HUES6 (cell line): ENCODE data around the gene PPP1R18.

Source experiments
- H3K27ac ChIP-seq: 2 replicates; pipeline ENCODE4 v1.7.0; 2013; ENCODE audit warnings: low read depth, mild to moderate bottlenecking, low read length, inconsistent platforms
- H3K27me3 ChIP-seq: 2 replicates; pipeline ENCODE4 v1.6.1; 2013; ENCODE audit warnings: low read length; ENCODE audit not compliant: control insufficient read depth, insufficient read depth
- H3K36me3 ChIP-seq: 2 replicates; pipeline ENCODE4 v1.6.1; 2013; ENCODE audit warnings: low read length; ENCODE audit not compliant: control insufficient read depth, insufficient read depth
- H3K4me1 ChIP-seq: 2 replicates; pipeline ENCODE4 v1.6.1; 2013; ENCODE audit warnings: low read length; ENCODE audit not compliant: control insufficient read depth, insufficient read depth
- H3K4me3 ChIP-seq: 2 replicates; pipeline ENCODE4 v1.5.1; 2013; ENCODE audit warnings: low read depth, low read length
- H3K9ac ChIP-seq: one replicate; pipeline ENCODE4 v1.6.1; 2013; ENCODE audit warnings: mild to moderate bottlenecking, low read length
- H3K9me3 ChIP-seq: 2 replicates; pipeline ENCODE4 v1.6.1; 2013; ENCODE audit warnings: low read depth, low read length; ENCODE audit not compliant: control insufficient read depth, insufficient read depth

PPP1R18 gene

GRCh38 chr6:30700340-30700739, 13.9 kb upstream of the PPP1R18 start:
- H3K27ac ChIP-seq = no peak overlapping the region
- H3K4me3 ChIP-seq = no peak overlapping the region
- H3K9ac ChIP-seq = no peak overlapping the region
- no peaks in the 10 kb centered on the region; the same call in 1 of the 2 replicates for H3K4me1 ChIP-seq
- H3K27me3 ChIP-seq = no peaks in the 10 kb centered on the region
- peaks cover 58% of the 10 kb centered on the region for H3K36me3 ChIP-seq
- H3K9me3 ChIP-seq = no peaks in the 10 kb centered on the region

DNA sequence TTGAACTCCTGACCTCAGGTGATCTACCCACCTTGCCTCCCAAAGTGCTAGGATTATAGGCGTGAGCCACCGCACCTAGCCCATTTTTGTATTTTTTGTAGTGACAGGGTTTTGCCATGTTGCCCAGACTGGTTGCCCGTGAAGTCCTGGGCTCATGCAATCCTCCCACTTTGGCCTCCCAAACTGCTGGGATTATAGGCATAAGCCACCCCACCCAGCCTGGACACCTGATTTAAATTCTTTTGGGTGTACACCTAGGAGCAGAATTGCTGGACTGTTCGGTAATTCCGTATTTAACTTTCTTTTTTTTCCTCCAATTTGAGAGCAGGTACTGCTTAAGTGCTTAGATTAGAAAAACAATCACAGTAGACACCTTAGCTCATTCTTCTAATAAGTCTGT, 10.0 kb upstream of the PPP1R18 start:
- Histone ChIP-seq H3K4me3 (no peak overlapping the region), H3K27ac (no peak overlapping the region), H3K9me3 (no peaks in the 10 kb centered on the region), H3K9ac (no peak overlapping the region), H3K4me1 (peaks cover 3% of the 10 kb centered on the region; the same call in 1 of the 2 replicates), H3K36me3 (peaks cover 23% of the 10 kb centered on the region), H3K27me3 (no peaks in the 10 kb centered on the region)

- H3K27me3 ChIP-seq = no peaks in the 10 kb centered on the region
- H3K9ac ChIP-seq = no peak overlapping the region
- H3K36me3 ChIP-seq = no peaks in the 10 kb centered on the region
- peak overlapping the region; percentile 95 for H3K4me3 ChIP-seq
- no peak overlapping the region for H3K27ac ChIP-seq
- H3K4me1 ChIP-seq = peaks cover 23% of the 10 kb centered on the region
- no peaks in the 10 kb centered on the region for H3K9me3 ChIP-seq
Measured at GRCh38 chr6:30691208-30691847, 4.9 kb upstream of the PPP1R18 start.

DNA sequence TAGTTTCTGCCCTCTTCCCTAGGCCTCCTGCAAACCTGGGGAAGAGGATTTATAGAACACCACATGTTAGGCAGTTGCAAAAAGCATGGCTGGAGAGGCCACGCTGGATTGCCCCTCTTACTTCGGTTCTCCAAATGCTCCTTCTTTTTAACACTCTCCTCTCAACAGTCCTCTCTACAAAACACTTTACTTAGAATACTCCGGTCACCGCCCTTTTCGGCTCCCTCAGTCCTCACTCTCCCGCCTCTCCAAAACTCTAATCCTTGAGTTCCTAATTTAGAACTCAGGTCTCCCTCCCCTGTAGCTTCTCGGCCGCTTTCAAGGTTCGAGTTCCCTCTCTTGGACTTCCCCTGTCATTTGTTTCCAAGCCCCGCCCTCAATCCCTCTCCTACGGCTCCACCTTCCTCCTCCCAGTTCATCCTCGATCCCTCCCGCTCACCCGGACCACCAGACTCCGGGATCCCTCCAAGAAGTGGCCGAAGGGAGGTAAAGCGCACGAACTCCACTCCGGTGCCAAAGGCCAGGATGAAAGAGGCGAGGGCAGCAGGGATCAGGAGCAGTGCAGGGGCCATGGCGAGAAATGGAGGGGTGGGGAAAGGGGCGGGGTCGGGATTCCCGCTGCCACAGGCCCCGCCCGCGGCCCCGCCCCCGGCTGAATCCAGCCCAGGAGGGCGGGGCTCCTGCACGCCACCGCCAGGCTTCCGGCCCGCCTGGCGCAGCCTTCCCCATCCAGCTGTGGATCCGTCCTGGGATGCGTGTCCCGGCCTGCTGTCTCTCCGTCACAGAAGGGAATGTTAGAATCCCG, 4.2 kb upstream of the PPP1R18 start, which contains the start of gene NRM:
Gene NRM (minus strand): TSS at position 582 of the 805 bp plus-strand sequence. CDS start 10 bp downstream, at position 572.
- H3K9me3 ChIP-seq = no peaks in the 10 kb centered on the region
- peak within 1 kb of the TSS; percentile 32; the same call in 1 of the 2 replicates for H3K27ac ChIP-seq
- peak within 1 kb of the TSS; percentile 95 for H3K4me3 ChIP-seq
- H3K4me1 ChIP-seq = peaks cover 29% of the 10 kb centered on the region
- H3K9ac ChIP-seq = peak within 1 kb of the TSS; percentile 79
- no peaks in the 10 kb centered on the region for H3K36me3 ChIP-seq
- H3K27me3 ChIP-seq = no peaks in the 10 kb centered on the region

- peak overlapping the region; percentile 79 for H3K9ac ChIP-seq
- H3K9me3 ChIP-seq = no peaks in the 10 kb centered on the region
- no peaks in the 10 kb centered on the region for H3K27me3 ChIP-seq
- no peaks in the 10 kb centered on the region for H3K36me3 ChIP-seq
- H3K27ac ChIP-seq = peak overlapping the region; percentile 32; the same call in 1 of the 2 replicates
- H3K4me1 ChIP-seq = peaks cover 34% of the 10 kb centered on the region
- peak overlapping the region; percentile 95 for H3K4me3 ChIP-seq
Measured at GRCh38 chr6:30689985-30690384, 3.5 kb upstream of the PPP1R18 start.

DNA sequence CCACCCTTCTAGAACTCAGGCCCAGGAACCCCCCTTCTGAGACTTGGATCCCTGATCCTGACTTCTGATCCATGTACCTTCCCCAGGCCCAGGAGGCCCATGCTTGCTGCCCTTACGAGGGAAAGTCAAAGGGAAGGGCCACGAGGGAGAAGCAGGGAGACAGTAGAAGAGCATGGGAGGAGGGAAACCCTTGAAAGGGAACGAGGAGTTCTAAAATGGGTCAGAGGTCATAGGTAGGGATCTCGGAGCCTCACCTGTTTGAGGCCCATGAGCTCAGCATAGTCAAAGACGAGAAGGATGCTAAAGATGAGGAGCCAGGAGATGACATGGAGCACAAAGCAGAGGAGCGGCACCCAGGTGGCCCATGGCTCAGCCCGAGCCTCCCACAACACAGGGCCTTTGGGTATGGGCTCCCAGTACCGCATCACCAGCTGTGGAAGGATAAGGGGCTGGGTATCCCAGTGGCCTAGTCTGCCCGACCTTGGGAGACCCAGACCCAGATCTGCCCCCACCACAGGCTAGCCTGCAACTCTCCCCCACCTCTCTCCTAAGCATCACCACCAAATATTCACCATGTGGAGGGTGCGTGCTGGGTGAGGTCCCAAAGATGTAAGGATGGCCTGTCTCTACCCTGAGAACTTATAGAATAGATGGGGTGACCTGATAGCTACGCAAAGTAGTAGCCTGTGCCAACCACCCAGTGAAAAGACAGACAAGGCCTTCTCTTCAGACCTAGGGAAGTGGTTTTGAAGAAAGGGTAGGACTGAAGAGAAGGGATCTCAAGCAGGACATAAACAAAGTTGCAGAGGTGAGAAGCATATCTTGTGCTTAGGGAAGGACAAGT, 2.8 kb upstream of the PPP1R18 start:
- peak overlapping the region; percentile 79 for H3K9ac ChIP-seq
- H3K9me3 ChIP-seq = no peaks in the 10 kb centered on the region
- H3K27ac ChIP-seq = no peak overlapping the region
- H3K36me3 ChIP-seq = no peaks in the 10 kb centered on the region
- peaks cover 38% of the 10 kb centered on the region for H3K4me1 ChIP-seq
- peak overlapping the region; percentile 95; the same call in 1 of the 2 replicates for H3K4me3 ChIP-seq
- H3K27me3 ChIP-seq = no peaks in the 10 kb centered on the region

- Histone ChIP-seq H3K36me3 (no peaks in the 10 kb centered on the region), H3K9me3 (no peaks in the 10 kb centered on the region), H3K27ac (no peak overlapping the region), H3K4me1 (peaks cover 40% of the 10 kb centered on the region), H3K9ac (no peak overlapping the region), H3K4me3 (no peak overlapping the region; the same call in 1 of the 2 replicates), H3K27me3 (no peaks in the 10 kb centered on the region)
Measured at GRCh38 chr6:30688569-30688968, 2.1 kb upstream of the PPP1R18 start.

GRCh38 chr6:30687659-30688431, 1.4 kb upstream of the PPP1R18 start:
- H3K4me1 ChIP-seq = peaks cover 47% of the 10 kb centered on the region
- peak overlapping the region; percentile 84 for H3K9ac ChIP-seq
- H3K27ac ChIP-seq = peak overlapping the region; percentile 70; the same call in 1 of the 2 replicates
- no peaks in the 10 kb centered on the region for H3K27me3 ChIP-seq
- H3K9me3 ChIP-seq = no peaks in the 10 kb centered on the region
- peak overlapping the region; percentile 79 for H3K4me3 ChIP-seq
- H3K36me3 ChIP-seq = no peaks in the 10 kb centered on the region

GRCh38 chr6:30686908-30687658, 638 bp upstream of the PPP1R18 start:
- Histone ChIP-seq H3K27ac (peak overlapping the region; percentile 70; the same call in 1 of the 2 replicates), H3K9me3 (no peaks in the 10 kb centered on the region), H3K9ac (peak overlapping the region; percentile 84), H3K27me3 (no peaks in the 10 kb centered on the region), H3K36me3 (no peaks in the 10 kb centered on the region), H3K4me1 (peaks cover 55% of the 10 kb centered on the region), H3K4me3 (peak overlapping the region; percentile 79)
